K562 (cell line): Measurements from ENCODE around the gene DENND1A. TPM values are rescaled to one million over a fixed set of nuclear protein-coding genes. Genes with fewer than 3 reads are reported as not detected.

Source experiments
- ATAC-seq: fragments of 200-7000 bp; cut with Tn5 transposase; 3 replicates; pipeline ENCODE4 v1.9.1; 2020; ENCODE audit warnings: moderate library complexity
- BruUV-seq: library from RNA; stranded (reverse); fragments of 400-500 nt; replicated peaks from 2 replicates; lab custom pipeline; 2021; lab: Mats Ljungman, UMichigan
- CTCF ChIA-PET: fragments of 300-600 bp; formaldehyde crosslinking; extraction: SDS; loops from one replicate; lab custom pipeline; 2021; ENCODE audit warnings: low intra/inter-chr PET ratio; lab: Yijun Ruan, JAX
- POLR2A ChIA-PET: fragments of 300-600, 350-650 bp; sonication (Branson Sonifier 250); formaldehyde crosslinking; extraction: SDS; loops from one replicate; lab custom pipeline; 2021; ENCODE audit warnings: antibody characterized with exemption, inconsistent platforms; lab: Yijun Ruan, JAX
- DNase-seq, 4 experiments: peaks; one replicate each; pipeline versions ENCODE4 v3.0.0 to v3.0.0-alpha.2; 2011 to 2018; ENCODE audit warnings: low spot score in 3 of 4, mixed read lengths in 3 of 4; ENCODE audit errors: extremely low read depth in 1 of 4
- FAIRE-seq: peaks from 2 replicates; lab custom pipeline; 2011; peaks lifted over from hg19 to GRCh38; lab: Jason Lieb, UNC
- H2AFZ ChIP-seq: 2 replicates; pipeline ENCODE4 v1.6.0; 2011; ENCODE audit warnings: low read depth, low read length, control low read depth, inconsistent platforms
- H3K27ac ChIP-seq: fragments of 200-600 bp; 3 replicates; pipeline ENCODE4 v1.8.0; 2011; ENCODE audit warnings: low read depth, mild to moderate bottlenecking, control low read depth, inconsistent platforms, low read length, moderate library complexity, mixed read lengths; ENCODE audit errors: extremely low read depth
- H3K27me3 ChIP-seq, 2 experiments: fragments of 300-600 bp in 1 of 2; 2 replicates in 1 of 2; 3 replicates in 1 of 2; pipeline versions ENCODE4 v1.6.0 to v1.8.0; 2011; ENCODE audit warnings: inconsistent platforms in 2 of 2, low read length in 2 of 2, mild to moderate bottlenecking in 1 of 2, mixed read lengths in 1 of 2, moderate library complexity in 1 of 2; ENCODE audit not compliant: control insufficient read depth in 2 of 2, insufficient read depth in 2 of 2
- H3K36me3 ChIP-seq: fragments of 300-600 bp; 3 replicates; pipeline ENCODE4 v1.8.0; 2011; ENCODE audit warnings: mild to moderate bottlenecking, low read length, inconsistent platforms; ENCODE audit not compliant: control insufficient read depth, insufficient read depth
- H3K4me1 ChIP-seq, 2 experiments: fragments of 200-600 bp in 1 of 2; replicated peaks in 1 of 2; 2 replicates in 1 of 2; 3 replicates in 1 of 2; pipeline versions ENCODE4 v1.5.1 to v1.8.0; 2011; ENCODE audit warnings: inconsistent platforms in 2 of 2, low read length in 2 of 2, mild to moderate bottlenecking in 1 of 2, mixed read lengths in 1 of 2, moderate library complexity in 1 of 2; ENCODE audit not compliant: control insufficient read depth in 2 of 2, insufficient read depth in 2 of 2
- H3K4me2 ChIP-seq: 2 replicates; pipeline ENCODE4 v1.6.1; 2011; ENCODE audit warnings: low read length, control low read depth, inconsistent platforms, mixed read lengths; ENCODE audit not compliant: insufficient read depth
- H3K4me3 ChIP-seq: fragments of 200-600 bp; sonication (generic), shearing (Covaris generic); 2 replicates; pipeline ENCODE4 v1.5.1; 2016; ENCODE audit warnings: control low read depth, inconsistent platforms
- H3K79me2 ChIP-seq: fragments of 200-600 bp; 3 replicates; pipeline ENCODE4 v1.8.0; 2011; ENCODE audit warnings: low read length, inconsistent platforms; ENCODE audit not compliant: control insufficient read depth, insufficient read depth
- H3K9ac ChIP-seq, 2 experiments: 2 replicates each; pipeline versions ENCODE4 v1.6.0 to v1.6.1; 2011; ENCODE audit warnings: low read depth in 2 of 2, low read length in 2 of 2, control low read depth in 1 of 2, inconsistent platforms in 1 of 2, mild to moderate bottlenecking in 1 of 2, mixed read lengths in 1 of 2; ENCODE audit not compliant: insufficient read depth in 1 of 2
- H3K9me1 ChIP-seq: one replicate; pipeline ENCODE4 v1.6.0; 2011; ENCODE audit warnings: inconsistent platforms, mild to moderate bottlenecking, low read length, moderate library complexity; ENCODE audit not compliant: control insufficient read depth, insufficient read depth
- H3K9me3 ChIP-seq: replicated peaks from 2 replicates; pipeline ENCODE4 v1.5.1; 2011; ENCODE audit warnings: low read depth, low read length, inconsistent platforms; ENCODE audit not compliant: control insufficient read depth, insufficient read depth
- H4K20me1 ChIP-seq: replicated peaks from 2 replicates; pipeline ENCODE4 v1.6.1; 2011; ENCODE audit warnings: low read length, inconsistent platforms, mixed read lengths; ENCODE audit not compliant: control insufficient read depth, insufficient read depth
- CBX2 ChIP-seq: fragments of 200-600 bp; sonication (generic); IDR thresholded peaks from one replicate; pipeline ENCODE4 v1.6.1; 2012; ENCODE audit warnings: mild to moderate bottlenecking, low read length, inconsistent platforms; ENCODE audit not compliant: insufficient read depth, poor library complexity, severe bottlenecking
- FOXA3 ChIP-seq, 2 experiments: fragments of 450-650 bp in 1 of 2; sonication (generic) in 1 of 2; formaldehyde crosslinking; IDR thresholded peaks in 1 of 2; conservative IDR thresholded peaks in 1 of 2; 2 replicates each; pipeline versions ENCODE4 v1.4.0 to v1.8.0; 2020 to 2022; ENCODE audit warnings: mild to moderate bottlenecking in 2 of 2, missing genetic modification reagents in 1 of 2
- GTF2E2 ChIP-seq: fragments of 200-800 bp; sonication (Bioruptor generic); IDR thresholded peaks from 2 replicates; pipeline ENCODE4 v1.6.1; 2016; ENCODE audit warnings: missing genetic modification characterization, missing compliant biosample characterization
- JUN ChIP-seq, 2 experiments: sonication (generic) in 1 of 2; formaldehyde crosslinking in 1 of 2; IDR thresholded peaks; 2 replicates each; pipeline versions ENCODE4 v1.6.1 to v1.8.0; 2012 to 2022; ENCODE audit warnings: borderline replicate concordance in 2 of 2, mild to moderate bottlenecking in 2 of 2, improper control_type of control experiment in 1 of 2, low read depth in 1 of 2, low read length in 1 of 2, missing genetic modification reagents in 1 of 2
- MEF2A ChIP-seq: IDR thresholded peaks from 2 replicates; pipeline ENCODE4 v1.6.1; 2011; ENCODE audit warnings: low read depth, mild to moderate bottlenecking, low read length, moderate library complexity; ENCODE audit not compliant: control insufficient read depth
- PBX2 ChIP-seq, 2 experiments: IDR thresholded peaks in 1 of 2; conservative IDR thresholded peaks in 1 of 2; 2 replicates each; pipeline ENCODE4 v1.6.1; 2016; ENCODE audit warnings: low read depth in 2 of 2, mild to moderate bottlenecking in 1 of 2, missing compliant biosample characterization in 1 of 2, missing genetic modification characterization in 1 of 2, moderate library complexity in 1 of 2
- PPARD ChIP-seq: fragments of 250-450 bp; sonication (Bioruptor Pico); IDR thresholded peaks from 2 replicates; pipeline ENCODE4 v1.8.0; 2022; ENCODE audit warnings: inconsistent platforms, mild to moderate bottlenecking, moderate library complexity
- PURB ChIP-seq: sonication (generic); formaldehyde crosslinking; IDR thresholded peaks from 2 replicates; pipeline ENCODE4 v1.9.0; 2021; ENCODE audit warnings: low read depth, mild to moderate bottlenecking, missing genetic modification reagents
- RAD21 ChIP-seq, 2 experiments: fragments of 250-450 bp in 1 of 2; fragments of 450-650 bp in 1 of 2; sonication (Bioruptor Pico) in 1 of 2; formaldehyde crosslinking in 1 of 2; IDR thresholded peaks in 1 of 2; conservative IDR thresholded peaks in 1 of 2; 2 replicates each; pipeline versions ENCODE4 v1.4.0 to v1.8.0; 2020 to 2022; ENCODE audit warnings: mild to moderate bottlenecking in 2 of 2, moderate library complexity in 1 of 2
- SMARCE1 ChIP-seq: fragments of 450-650 bp; IDR thresholded peaks from 2 replicates; pipeline ENCODE4 v1.7.1; 2016; ENCODE audit warnings: mild to moderate bottlenecking
- TCF3 ChIP-seq: sonication (generic); formaldehyde crosslinking; IDR thresholded peaks from 2 replicates; pipeline ENCODE4 v1.4.0; 2020; ENCODE audit warnings: mild to moderate bottlenecking, missing genetic modification reagents
- TEAD4 ChIP-seq, 2 experiments: sonication (generic) in 1 of 2; formaldehyde crosslinking in 1 of 2; IDR thresholded peaks; 2 replicates each; pipeline versions ENCODE4 v1.6.1 to v1.8.0; 2012 to 2022; ENCODE audit warnings: borderline replicate concordance in 1 of 2, inconsistent platforms in 1 of 2, low read length in 1 of 2, mild to moderate bottlenecking in 1 of 2, missing genetic modification reagents in 1 of 2
- XRCC3 ChIP-seq: fragments of 450-650 bp; IDR thresholded peaks from 2 replicates; pipeline ENCODE4 v1.6.1; 2017; ENCODE audit warnings: mild to moderate bottlenecking, moderate library complexity
- ZNF12 ChIP-seq: sonication (generic); formaldehyde crosslinking; IDR thresholded peaks from 2 replicates; pipeline ENCODE4 v1.4.0; 2020; ENCODE audit warnings: mild to moderate bottlenecking, missing genetic modification reagents
- ZNF445 ChIP-seq: fragments of 250-450 bp; sonication (Bioruptor Pico); IDR thresholded peaks from 2 replicates; pipeline ENCODE4 v1.4.0; 2020; ENCODE audit warnings: low read depth, mild to moderate bottlenecking, moderate library complexity
- WGBS: fragments of 100-300 bp; shearing (Covaris generic); methylation state at CpG from one replicate; pipeline ENCODE4 v1.1.6; 2016; ENCODE audit warnings: low coverage, mixed read lengths; ENCODE audit not compliant: insufficient coverage; ENCODE audit errors: missing lambda C conversion rate; 5-methylcytosine and 5-hydroxymethylcytosine counted together
- in situ Hi-C: fragments of 300-500 bp; cut with MboI; formaldehyde crosslinking; loops from 4 replicates; pipeline ENCODE4 v1.15.0; 2018; ENCODE audit warnings: inconsistent platforms, mixed read lengths
- intact Hi-C: fragments of 100-400 bp; cut with micrococcal nuclease; formaldehyde crosslinking; loops from 2 replicates; pipeline ENCODE4 v1.14.2; 2022
- polyA plus RNA-seq, 8 experiments: library from polyadenylated mRNA; depleted of rRNA in 4 of 8; stranded (reverse) in 5 of 8; unstranded in 3 of 8; fragments of >200 nt; fragmentation: Nextera tagmentation in 2 of 8; fragmentation: Illumina TruSeq in 1 of 8; extraction: Ambion mirVana in 2 of 8; extraction: Trizol in 1 of 8; gene quantifications; 2 replicates each; pipeline versions ENCODE4 v1.2.1 to v1.2.3, GENCODE V29; 2011 to 2014; ENCODE audit warnings: inconsistent platforms in 1 of 8, missing spikeins in 1 of 8
- total RNA-seq, 7 experiments: library from RNA; depleted of rRNA in 6 of 7; stranded (reverse); fragments of >200 nt in 6 of 7; fragmentation: Illumina TruSeq in 2 of 7; extraction: Trizol in 2 of 7; gene quantifications; 2 replicates each; pipeline versions ENCODE4 v1.2.1 to v1.2.3, GENCODE V29; 2011 to 2021; ENCODE audit warnings: low replicate concordance in 1 of 7
- TF ChIP-seq, protein P1 (sequence below): fragments of 450-650 bp; IDR thresholded peaks from 2 replicates; pipeline ENCODE4 v1.6.1; 2016; ENCODE audit warnings: low read depth, mild to moderate bottlenecking, moderate library complexity

DENND1A gene
- total and polyA plus RNA-seq, 9 of the 15 experiments (the other 6 are each of a cell fraction or from before 2014, with no cell fraction given), result 7.6 to 29.5 (median 15.7) TPM

DNA sequence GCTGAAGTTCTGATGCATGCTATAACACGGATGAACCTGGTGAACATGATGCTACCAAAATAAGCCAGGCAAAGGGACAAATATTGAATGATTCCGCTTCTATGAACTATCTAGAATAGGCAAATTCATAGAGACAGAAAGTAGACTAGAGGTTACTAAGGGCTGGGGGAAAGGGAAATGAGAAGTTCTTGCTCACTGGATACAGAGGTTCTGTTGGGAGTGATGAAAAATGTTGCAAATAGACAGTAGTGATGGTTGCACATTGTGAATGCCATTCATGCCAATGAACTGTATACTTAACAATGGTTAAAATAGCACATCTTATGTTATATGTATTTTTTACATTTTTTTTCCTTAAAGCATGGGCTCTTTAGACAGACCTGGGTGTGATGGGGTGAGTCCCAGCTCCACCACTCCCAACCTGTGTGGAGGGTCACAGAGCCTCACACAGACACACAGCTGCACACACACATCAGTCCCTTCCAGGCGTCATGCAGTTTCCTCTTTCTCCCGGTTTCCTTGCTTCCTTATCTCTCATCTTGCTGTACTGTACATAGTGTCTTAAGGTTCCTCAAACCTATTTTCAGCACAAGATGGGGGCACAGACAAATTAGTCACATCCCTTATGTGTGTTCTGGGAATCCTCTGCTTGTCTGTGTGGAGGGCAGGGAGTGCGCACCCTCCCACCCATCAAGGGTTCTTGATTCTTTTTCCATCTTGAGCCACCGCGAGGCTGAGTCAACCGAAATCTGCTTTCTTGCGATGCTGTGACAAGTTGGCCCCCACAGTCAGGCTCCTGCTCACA, 381.0 kb downstream of the DENND1A start:
- intact Hi-C loops (loop anchor here (10.0 kb wide), 2 partner anchors 136 to 406 kb away; no protein-coding TSS in a partner anchor), in situ Hi-C loops (loop anchor here (5.0 to 25.0 kb wide), 2 partner anchors 488 to 763 kb away; no protein-coding TSS in a partner anchor)
- Histone ChIP-seq H3K4me1 (peaks cover 9 to 16% of the 10 kb centered on the region in 2 experiments; a peak in 4 of 5 replicates), H2AFZ (no peak overlapping the region), H3K9me3 (no peaks in the 10 kb centered on the region), H3K79me2 (no peaks in the 10 kb centered on the region), H3K36me3 (no peaks in the 10 kb centered on the region), H4K20me1 (0 out of 2 replicates have a peak, but pooled peaks cover 5% of the 10 kb centered on the region), H3K4me3 (no peak overlapping the region), H3K9me1 (no peaks in the 10 kb centered on the region), H3K27ac (no peak overlapping the region), H3K4me2 (no peak overlapping the region), H3K9ac (no peak overlapping the region), H3K27me3 (no peaks in the 10 kb centered on the region)
- no peak for FAIRE-seq
- CTCF ChIA-PET, result no interaction called here
- peak in 3 of 4 experiments; percentile 13 to 54 (median 27) for DNase-seq
- POLR2A ChIA-PET, result no interaction called here
- 30% methylated on average over 9 of the region's 9 CpGs for WGBS
- no TSS peak for BruUV-seq
- peak; percentile 70 for ATAC-seq
- no peak for TF ChIP-seq GTF2E2 (tag)
- no peak for TF ChIP-seq PBX2 (CRISPR knock-in tag; IDR thresholded peaks at IDR 0.05; ENCODE audit: low read depth)
- no peak for TF ChIP-seq PBX2 (tag; conservative IDR thresholded peaks at IDR 0.05; ENCODE audit: low read depth)
- peak; percentile 10; the same call in 1 of the 2 replicates for TF ChIP-seq JUN (IDR thresholded peaks at IDR 0.05; ENCODE audit: borderline replicate concordance, low read depth, low read length)
- TF ChIP-seq JUN (CRISPR knock-in tag; IDR thresholded peaks at IDR 0.05; ENCODE audit: borderline replicate concordance), result no peak
- TF ChIP-seq PURB (CRISPR knock-in tag), result no peak
- peak in 1 of 2 experiments; percentile 44; a peak in 1 of 4 replicates for TF ChIP-seq RAD21 (CRISPR knock-in tag; conservative IDR thresholded peaks at IDR 0.05 in 1 of 2, IDR thresholded peaks at IDR 0.05 in 1 of 2)
- TF ChIP-seq SMARCE1, result peak; percentile 76; the same call in 1 of the 2 replicates
- no peak for TF ChIP-seq PPARD
- TF ChIP-seq XRCC3, result no peak
- TF ChIP-seq, protein P1, sequence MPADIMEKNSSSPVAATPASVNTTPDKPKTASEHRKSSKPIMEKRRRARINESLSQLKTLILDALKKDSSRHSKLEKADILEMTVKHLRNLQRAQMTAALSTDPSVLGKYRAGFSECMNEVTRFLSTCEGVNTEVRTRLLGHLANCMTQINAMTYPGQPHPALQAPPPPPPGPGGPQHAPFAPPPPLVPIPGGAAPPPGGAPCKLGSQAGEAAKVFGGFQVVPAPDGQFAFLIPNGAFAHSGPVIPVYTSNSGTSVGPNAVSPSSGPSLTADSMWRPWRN, result no peak
- TF ChIP-seq ZNF12, result peak; percentile 90
- TF ChIP-seq TCF3 (CRISPR knock-in tag), result peak; percentile 50
- peak; percentile 55; the same call in 1 of the 2 replicates for TF ChIP-seq MEF2A
- TF ChIP-seq TEAD4 (IDR thresholded peaks at IDR 0.05; ENCODE audit: low read length), result 0 out of 2 replicates have a peak, but pooled peaks have one; percentile 25
- no peak for TF ChIP-seq TEAD4 (CRISPR knock-in tag; IDR thresholded peaks at IDR 0.05; ENCODE audit: borderline replicate concordance)
- peak in 1 of 2 experiments; percentile 52; a peak in 1 of 4 replicates for TF ChIP-seq FOXA3 (CRISPR knock-in tag; conservative IDR thresholded peaks at IDR 0.05 in 1 of 2, IDR thresholded peaks at IDR 0.05 in 1 of 2)
- no peak for TF ChIP-seq ZNF445 (CRISPR knock-in tag)
- TF ChIP-seq CBX2, result no peak
